ENCODE results near the gene GP5. TPM values are rescaled to one million over a fixed set of nuclear protein-coding genes. Genes with fewer than 3 reads are reported as not detected.

GP5 gene
- total RNA-seq, 6 experiments from 2014 or later = 0.05 TPM; not detected in 5

- TF ChIP-seq, protein P1, sequence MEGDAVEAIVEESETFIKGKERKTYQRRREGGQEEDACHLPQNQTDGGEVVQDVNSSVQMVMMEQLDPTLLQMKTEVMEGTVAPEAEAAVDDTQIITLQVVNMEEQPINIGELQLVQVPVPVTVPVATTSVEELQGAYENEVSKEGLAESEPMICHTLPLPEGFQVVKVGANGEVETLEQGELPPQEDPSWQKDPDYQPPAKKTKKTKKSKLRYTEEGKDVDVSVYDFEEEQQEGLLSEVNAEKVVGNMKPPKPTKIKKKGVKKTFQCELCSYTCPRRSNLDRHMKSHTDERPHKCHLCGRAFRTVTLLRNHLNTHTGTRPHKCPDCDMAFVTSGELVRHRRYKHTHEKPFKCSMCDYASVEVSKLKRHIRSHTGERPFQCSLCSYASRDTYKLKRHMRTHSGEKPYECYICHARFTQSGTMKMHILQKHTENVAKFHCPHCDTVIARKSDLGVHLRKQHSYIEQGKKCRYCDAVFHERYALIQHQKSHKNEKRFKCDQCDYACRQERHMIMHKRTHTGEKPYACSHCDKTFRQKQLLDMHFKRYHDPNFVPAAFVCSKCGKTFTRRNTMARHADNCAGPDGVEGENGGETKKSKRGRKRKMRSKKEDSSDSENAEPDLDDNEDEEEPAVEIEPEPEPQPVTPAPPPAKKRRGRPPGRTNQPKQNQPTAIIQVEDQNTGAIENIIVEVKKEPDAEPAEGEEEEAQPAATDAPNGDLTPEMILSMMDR (IDR thresholded peaks at IDR 0.05) = no peak
- H3K9me3 Mint-ChIP-seq = no peaks in the 10 kb centered on the region
- H3K4me3 Mint-ChIP-seq = peak overlapping the region; percentile 89
- no peaks in the 10 kb centered on the region; the same call in 1 of the 2 replicates for H3K27me3 Mint-ChIP-seq (ENCODE audit: insufficient read depth)
- H3K36me3 Mint-ChIP-seq (ENCODE audit: low read depth) = peaks cover 5% of the 10 kb centered on the region; the same call in 1 of the 2 replicates
- peaks cover 75% of the 10 kb centered on the region for H3K4me1 Mint-ChIP-seq (ENCODE audit: low read depth)
- DNase-seq = peak; percentile 45
- H3K27ac Mint-ChIP-seq = peak overlapping the region; percentile 61
Observed at GRCh38 chr3:194367992-194368841, 30.8 kb downstream of the GP5 start.

- H3K27me3 Mint-ChIP-seq (ENCODE audit: insufficient read depth) = no peaks in the 10 kb centered on the region; the same call in 1 of the 2 replicates
- H3K36me3 Mint-ChIP-seq (ENCODE audit: low read depth) = peaks cover 19% of the 10 kb centered on the region; the same call in 1 of the 2 replicates
- peaks cover 87% of the 10 kb centered on the region for H3K4me1 Mint-ChIP-seq (ENCODE audit: low read depth)
- DNase-seq = no peak
- TF ChIP-seq, protein P1 (IDR thresholded peaks at IDR 0.05) = no peak
- H3K4me3 Mint-ChIP-seq = peak overlapping the region; percentile 74
- no peaks in the 10 kb centered on the region for H3K9me3 Mint-ChIP-seq
- H3K27ac Mint-ChIP-seq = peak overlapping the region; percentile 94
Observed at GRCh38 chr3:194365978-194366490, 33.0 kb downstream of the GP5 start.

DNA sequence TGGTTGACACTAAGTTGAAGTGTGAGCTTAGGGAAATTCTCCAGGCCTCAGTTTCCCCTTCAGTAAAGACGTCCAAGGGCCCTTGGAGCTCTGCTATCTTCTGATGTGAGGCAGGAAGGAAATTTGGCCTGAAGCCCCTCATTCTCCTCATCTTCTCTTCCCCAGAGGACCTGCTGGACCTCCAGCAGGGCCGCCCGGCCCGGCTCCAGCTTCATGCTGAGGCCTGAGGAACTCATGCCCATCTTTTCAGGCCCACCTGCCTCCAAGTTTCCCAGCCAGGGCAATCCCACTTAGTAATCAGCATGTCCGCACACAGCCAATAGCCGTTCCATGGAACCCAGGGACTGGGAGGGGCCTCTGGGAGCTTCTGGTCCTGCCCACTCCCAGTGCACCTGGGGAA, 33.5 kb downstream of the GP5 start:
- Mint-ChIP-seq H3K4me3 (peak overlapping the region; percentile 74), H3K27ac (peak overlapping the region; percentile 94), H3K4me1 (ENCODE audit: low read depth) (peaks cover 82% of the 10 kb centered on the region), H3K27me3 (ENCODE audit: insufficient read depth) (no peaks in the 10 kb centered on the region; the same call in 1 of the 2 replicates), H3K9me3 (no peaks in the 10 kb centered on the region), H3K36me3 (ENCODE audit: low read depth) (peaks cover 20% of the 10 kb centered on the region; the same call in 1 of the 2 replicates)
- DNase-seq = no peak
- TF ChIP-seq, protein P1 (IDR thresholded peaks at IDR 0.05) = no peak

GRCh38 chr3:194364652-194365434, 34.2 kb downstream of the GP5 start:
- Mint-ChIP-seq H3K4me3 (peak overlapping the region; percentile 74), H3K27me3 (ENCODE audit: insufficient read depth) (no peaks in the 10 kb centered on the region; the same call in 1 of the 2 replicates), H3K9me3 (no peaks in the 10 kb centered on the region), H3K36me3 (ENCODE audit: low read depth) (peaks cover 24% of the 10 kb centered on the region), H3K4me1 (ENCODE audit: low read depth) (peaks cover 75% of the 10 kb centered on the region), H3K27ac (peak overlapping the region; percentile 94)
- TF ChIP-seq, protein P1 (IDR thresholded peaks at IDR 0.05) = no peak
- DNase-seq = peak; percentile 98

DNA sequence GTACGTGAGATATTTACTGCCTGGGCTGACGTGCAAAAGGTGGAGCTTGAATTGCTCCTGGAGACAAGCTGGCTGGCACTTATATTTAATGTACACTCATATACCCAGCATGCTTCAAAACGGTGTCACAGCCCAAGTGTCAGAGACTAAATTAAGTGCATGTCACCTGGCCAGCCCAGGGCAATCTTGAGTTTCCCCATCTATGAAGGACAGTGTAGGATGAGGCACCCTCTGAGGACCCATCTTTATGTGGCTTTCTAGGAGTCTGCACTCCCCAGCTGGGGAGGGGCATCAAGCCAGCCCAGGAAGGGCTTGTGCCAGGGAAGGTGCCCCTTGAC, 34.8 kb downstream of the GP5 start:
- no peaks in the 10 kb centered on the region for H3K9me3 Mint-ChIP-seq
- no peaks in the 10 kb centered on the region; the same call in 1 of the 2 replicates for H3K27me3 Mint-ChIP-seq (ENCODE audit: insufficient read depth)
- H3K36me3 Mint-ChIP-seq (ENCODE audit: low read depth) = peaks cover 30% of the 10 kb centered on the region
- DNase-seq = no peak
- peak overlapping the region; percentile 74 for H3K4me3 Mint-ChIP-seq
- TF ChIP-seq, protein P1 (IDR thresholded peaks at IDR 0.05) = no peak
- H3K27ac Mint-ChIP-seq = peak overlapping the region; percentile 94
- peaks cover 70% of the 10 kb centered on the region for H3K4me1 Mint-ChIP-seq (ENCODE audit: low read depth)
